ACHN (cell line): ENCODE measurements around the gene PHEX.
A peak's percentile ranks its signal among the peaks of the same experiment; 100 is the strongest.

Experiments used
- DNase-seq: peaks from one replicate; pipeline ENCODE4 v3.0.0-alpha.2; 2015
- in situ Hi-C: cut with HindIII; loops from 2 replicates; pipeline ENCODE4 v1.10.0; 2017; ENCODE audit warnings: low sequenced_read_pairs, low pct_ligation_motif_present, low pct_unique_long_range_greater_than_20kb

Gene PHEX

GRCh38 chrX:22032084-22032483, at the start of gene PHEX:
PHEX (plus strand) TSS chrX:22032325; CDS start chrX:22033006, 681 bp downstream.
- in situ Hi-C loops = no loop called here
- no peak for DNase-seq

GRCh38 chrX:21985332-21985777, 46.8 kb upstream of the PHEX start:
- in situ Hi-C loops = no loop called here
- peak; percentile 63 for DNase-seq

GRCh38 chrX:21986596-21986995, 45.5 kb upstream of the PHEX start:
- in situ Hi-C loops = no loop called here
- no peak for DNase-seq

- in situ Hi-C loops = no loop called here
- no peak for DNase-seq
These were observed 42.7 kb upstream of the PHEX start for GRCh38 chrX:21989384-21989783.

GRCh38 chrX:21990832-21991231, 41.3 kb upstream of the PHEX start:
- in situ Hi-C loops = no loop called here
- DNase-seq = no peak

GRCh38 chrX:21991504-21991903, 40.6 kb upstream of the PHEX start:
- DNase-seq = no peak
- in situ Hi-C loops = no loop called here

GRCh38 chrX:21993265-21993664, 38.9 kb upstream of the PHEX start:
- no peak for DNase-seq
- in situ Hi-C loops = no loop called here

GRCh38 chrX:21996872-21997455, 35.2 kb upstream of the PHEX start:
- no peak for DNase-seq
- in situ Hi-C loops = no loop called here

GRCh38 chrX:21998037-21998436, 34.1 kb upstream of the PHEX start:
- DNase-seq = no peak
- in situ Hi-C loops = no loop called here

GRCh38 chrX:22004866-22005265, 27.3 kb upstream of the PHEX start:
- in situ Hi-C loops = no loop called here
- DNase-seq = no peak

- in situ Hi-C loops = no loop called here
- DNase-seq = no peak
These were observed 20.1 kb upstream of the PHEX start for GRCh38 chrX:22012051-22012450.

GRCh38 chrX:22012931-22013330, 19.2 kb upstream of the PHEX start:
- in situ Hi-C loops = no loop called here

GRCh38 chrX:22015139-22015750, 16.9 kb upstream of the PHEX start:
- DNase-seq = no peak
- in situ Hi-C loops = no loop called here

More at GRCh38 chrX:22012931-22013330, 19.2 kb upstream of the PHEX start:
- no peak for DNase-seq

- in situ Hi-C loops = no loop called here
- DNase-seq = no peak
These were observed 10.3 kb upstream of the PHEX start for GRCh38 chrX:22021751-22022324.

- no peak for DNase-seq
- in situ Hi-C loops = no loop called here
These were observed 7.5 kb upstream of the PHEX start for GRCh38 chrX:22024577-22024976.

GRCh38 chrX:22025751-22026150, 6.4 kb upstream of the PHEX start:
- no peak for DNase-seq
- in situ Hi-C loops = no loop called here

GRCh38 chrX:22026731-22027130, 5.4 kb upstream of the PHEX start:
- DNase-seq = no peak
- in situ Hi-C loops = no loop called here

GRCh38 chrX:22032506-22032905, 381 bp downstream of the PHEX start:
- no peak for DNase-seq
- in situ Hi-C loops = no loop called here

GRCh38 chrX:22033818-22034217, 1.7 kb downstream of the PHEX start:
- no peak for DNase-seq

GRCh38 chrX:22035236-22035635, 3.1 kb downstream of the PHEX start:
- in situ Hi-C loops = no loop called here

More at GRCh38 chrX:22033818-22034217, 1.7 kb downstream of the PHEX start:
- in situ Hi-C loops = no loop called here

More at GRCh38 chrX:22035236-22035635, 3.1 kb downstream of the PHEX start:
- DNase-seq = no peak
